Measurements from ENCODE around the gene RNF183.

The RNF183 gene

GRCh38 chr9:113302792-113303418 lies at the start of gene RNF183:
Gene RNF183 (minus strand): TSS chr9:113303376. CDS start chr9:113298184, 5,192 bp downstream.
- DNase-seq, result no peak

- no peak for DNase-seq
These were observed 49.2 kb upstream of the RNF183 start for GRCh38 chr9:113352411-113352810.

- no peak for DNase-seq
These were observed 48.8 kb upstream of the RNF183 start for GRCh38 chr9:113352006-113352405.

GRCh38 chr9:113350937-113351336 lies 47.8 kb upstream of the RNF183 start:
- DNase-seq, result peak; percentile 56

GRCh38 chr9:113350107-113350661 lies 47.0 kb upstream of the RNF183 start:
- DNase-seq, result no peak

GRCh38 chr9:113349445-113350094 lies 46.4 kb upstream of the RNF183 start, which contains the start of gene BSPRY:
Gene BSPRY (plus strand): TSS chr9:113349541. CDS start chr9:113349580, 39 bp downstream.
- peak; percentile 22 for DNase-seq

- DNase-seq, result no peak
These were observed 45.9 kb upstream of the RNF183 start for GRCh38 chr9:113349066-113349444.

- DNase-seq, result no peak
These were observed 45.3 kb upstream of the RNF183 start for GRCh38 chr9:113348437-113348836.

- DNase-seq, result no peak
These were observed 42.5 kb upstream of the RNF183 start for GRCh38 chr9:113345671-113346070.

GRCh38 chr9:113345190-113345589 lies 42.0 kb upstream of the RNF183 start:
- DNase-seq, result no peak

- DNase-seq, result no peak
These were observed 40.6 kb upstream of the RNF183 start for GRCh38 chr9:113343732-113344231.

- no peak for DNase-seq
These were observed 38.7 kb upstream of the RNF183 start for GRCh38 chr9:113341712-113342410.

GRCh38 chr9:113340011-113340699 lies 37.0 kb upstream of the RNF183 start, which contains the start of gene WDR31:
Gene WDR31 (minus strand): TSS chr9:113340275. CDS start chr9:113332022, 8,253 bp downstream.
- DNase-seq, result peak; percentile 84

GRCh38 chr9:113337714-113338113 lies 34.5 kb upstream of the RNF183 start:
- no peak for DNase-seq

GRCh38 chr9:113331780-113332179 lies 28.6 kb upstream of the RNF183 start:
- no peak for DNase-seq

GRCh38 chr9:113328045-113328782 lies 25.0 kb upstream of the RNF183 start:
- DNase-seq, result no peak

GRCh38 chr9:113326230-113326629 lies 23.1 kb upstream of the RNF183 start:
- no peak for DNase-seq

- no peak for DNase-seq
These were observed 19.5 kb upstream of the RNF183 start for GRCh38 chr9:113322671-113323070.

- no peak for DNase-seq
These were observed 16.9 kb upstream of the RNF183 start for GRCh38 chr9:113320051-113320450.

- DNase-seq, result no peak
These were observed 15.9 kb upstream of the RNF183 start for GRCh38 chr9:113319054-113319453.

GRCh38 chr9:113317777-113318176 lies 14.6 kb upstream of the RNF183 start:
- no peak for DNase-seq

GRCh38 chr9:113316030-113316429 lies 12.9 kb upstream of the RNF183 start:
- no peak for DNase-seq
